ENCODE results near the gene PLXNA4.

GRCh38 chr7:132218876-132219275 is 357.4 kb downstream of the PLXNA4 start:
- TF ChIP-seq, protein P1, sequence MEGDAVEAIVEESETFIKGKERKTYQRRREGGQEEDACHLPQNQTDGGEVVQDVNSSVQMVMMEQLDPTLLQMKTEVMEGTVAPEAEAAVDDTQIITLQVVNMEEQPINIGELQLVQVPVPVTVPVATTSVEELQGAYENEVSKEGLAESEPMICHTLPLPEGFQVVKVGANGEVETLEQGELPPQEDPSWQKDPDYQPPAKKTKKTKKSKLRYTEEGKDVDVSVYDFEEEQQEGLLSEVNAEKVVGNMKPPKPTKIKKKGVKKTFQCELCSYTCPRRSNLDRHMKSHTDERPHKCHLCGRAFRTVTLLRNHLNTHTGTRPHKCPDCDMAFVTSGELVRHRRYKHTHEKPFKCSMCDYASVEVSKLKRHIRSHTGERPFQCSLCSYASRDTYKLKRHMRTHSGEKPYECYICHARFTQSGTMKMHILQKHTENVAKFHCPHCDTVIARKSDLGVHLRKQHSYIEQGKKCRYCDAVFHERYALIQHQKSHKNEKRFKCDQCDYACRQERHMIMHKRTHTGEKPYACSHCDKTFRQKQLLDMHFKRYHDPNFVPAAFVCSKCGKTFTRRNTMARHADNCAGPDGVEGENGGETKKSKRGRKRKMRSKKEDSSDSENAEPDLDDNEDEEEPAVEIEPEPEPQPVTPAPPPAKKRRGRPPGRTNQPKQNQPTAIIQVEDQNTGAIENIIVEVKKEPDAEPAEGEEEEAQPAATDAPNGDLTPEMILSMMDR (IDR thresholded peaks at IDR 0.05), result no peak
- TF ChIP-seq POLR2A (IDR thresholded peaks at IDR 0.05) (no peak), POLR2AphosphoS5 (IDR thresholded peaks at IDR 0.05) (no peak), EP300 (IDR thresholded peaks at IDR 0.05; ENCODE audit: low read depth) (no peak)
